Neutrophil (primary cell): ENCODE measurements around the gene NUDT8.
A peak's percentile ranks its signal among the peaks of the same experiment; 100 is the strongest.
"Not testable (repeated sequence)": the region's sequence is repeated elsewhere in the genome, so short reads cannot be mapped to it uniquely, and the experiment has no call there.

Experiments used
- H3K27ac ChIP-seq: fragments of 200-600 bp; sonication (generic); 2 replicates; pipeline ENCODE4 v1.5.1; 2016; ENCODE audit warnings: mild to moderate bottlenecking, moderate library complexity
- H3K27me3 ChIP-seq: fragments of 200-600 bp; sonication (generic); 2 replicates; pipeline ENCODE4 v1.6.0; 2016; ENCODE audit warnings: mild to moderate bottlenecking
- H3K36me3 ChIP-seq: fragments of 200-600 bp; sonication (generic); 2 replicates; pipeline ENCODE4 v1.5.1; 2017
- H3K4me1 ChIP-seq, 2 experiments: fragments of 200-600 bp in 1 of 2; sonication (generic) in 1 of 2; 1 replicate in 1 of 2; 2 replicates in 1 of 2; pipeline versions ENCODE4 v1.5.1 to v1.6.1; 2013 to 2016; ENCODE audit warnings: low read depth in 1 of 2, low read length in 1 of 2, mild to moderate bottlenecking in 1 of 2, moderate library complexity in 1 of 2; ENCODE audit not compliant: control insufficient read depth in 1 of 2, insufficient read depth in 1 of 2
- H3K4me3 ChIP-seq, 2 experiments: fragments of 200-600 bp in 1 of 2; sonication (generic) in 1 of 2; 1 replicate in 1 of 2; 2 replicates in 1 of 2; pipeline ENCODE4 v1.5.1; 2013 to 2016; ENCODE audit warnings: low read depth in 1 of 2, low read length in 1 of 2, mild to moderate bottlenecking in 1 of 2, moderate library complexity in 1 of 2
- H3K9me3 ChIP-seq: fragments of 200-600 bp; sonication (generic); 2 replicates; pipeline ENCODE4 v1.5.1; 2016
- CTCF ChIP-seq: fragments of 200-600 bp; sonication (generic); IDR thresholded peaks from 2 replicates; pipeline ENCODE4 v1.5.1; 2016; ENCODE audit warnings: antibody characterized with exemption

NUDT8 gene

GRCh38 chr11:67607507-67607906 lies 22.2 kb downstream of the NUDT8 start:
- H3K27ac ChIP-seq: peak overlapping the region; percentile 74
- H3K4me3 ChIP-seq: peak overlapping the region; percentile 81 to 93
- no peak for TF ChIP-seq CTCF

GRCh38 chr11:67606492-67607295 lies 23.0 kb downstream of the NUDT8 start, which contains the start of gene NDUFV1:
NDUFV1 (plus strand) TSS chr11:67606936; CDS start chr11:67607005, 69 bp downstream.
- TF ChIP-seq CTCF: peak; percentile 89
- H3K27ac ChIP-seq: peak within 1 kb of the TSS; percentile 74
- peak within 1 kb of the TSS; percentile 81 to 93 for H3K4me3 ChIP-seq
- no peaks in the 10 kb centered on the region for H3K9me3 ChIP-seq
- peaks cover 26% of the 10 kb centered on the region for H3K36me3 ChIP-seq
- peaks cover 17 to 22% of the 10 kb centered on the region in 2 experiments for H3K4me1 ChIP-seq
- no peaks in the 10 kb centered on the region for H3K27me3 ChIP-seq

More at GRCh38 chr11:67607507-67607906, 22.2 kb downstream of the NUDT8 start:
- Histone ChIP-seq H3K9me3 (no peaks in the 10 kb centered on the region), H3K36me3 (peaks cover 34% of the 10 kb centered on the region), H3K4me1 (peaks cover 17 to 22% of the 10 kb centered on the region in 2 experiments), H3K27me3 (no peaks in the 10 kb centered on the region)

- Histone ChIP-seq H3K9me3 (no peaks in the 10 kb centered on the region), H3K36me3 (peaks cover 20% of the 10 kb centered on the region), H3K27me3 (no peaks in the 10 kb centered on the region), H3K4me3 (peak overlapping the region; percentile 81 to 93), H3K4me1 (peaks cover 20 to 24% of the 10 kb centered on the region in 2 experiments), H3K27ac (peak overlapping the region; percentile 74)
- no peak for TF ChIP-seq CTCF
Observed at GRCh38 chr11:67606093-67606491, 23.6 kb downstream of the NUDT8 start.

GRCh38 chr11:67605231-67606011 lies 24.3 kb downstream of the NUDT8 start:
- H3K27me3 ChIP-seq: no peaks in the 10 kb centered on the region
- peak overlapping the region in 1 of 2 experiments; percentile 93 for H3K4me3 ChIP-seq
- no peak overlapping the region for H3K27ac ChIP-seq
- no peak for TF ChIP-seq CTCF
- peaks cover 26 to 30% of the 10 kb centered on the region in 2 experiments for H3K4me1 ChIP-seq
- H3K36me3 ChIP-seq: peaks cover 13% of the 10 kb centered on the region
- H3K9me3 ChIP-seq: no peaks in the 10 kb centered on the region

- no peak for TF ChIP-seq CTCF
- no peaks in the 10 kb centered on the region for H3K9me3 ChIP-seq
- peaks cover 9% of the 10 kb centered on the region for H3K36me3 ChIP-seq
- no peaks in the 10 kb centered on the region for H3K27me3 ChIP-seq
- no peak overlapping the region for H3K27ac ChIP-seq
- H3K4me3 ChIP-seq: no peak overlapping the region
- peaks cover 32 to 36% of the 10 kb centered on the region in 2 experiments for H3K4me1 ChIP-seq
Observed at GRCh38 chr11:67604815-67605214, 24.9 kb downstream of the NUDT8 start.

GRCh38 chr11:67604119-67604518 lies 25.6 kb downstream of the NUDT8 start:
- H3K4me3 ChIP-seq, H3K27ac ChIP-seq, H3K36me3 ChIP-seq, H3K9me3 ChIP-seq, H3K27me3 ChIP-seq: not testable (repeated sequence)
- H3K4me1 ChIP-seq: peaks cover 32 to 43% of the 10 kb centered on the region in 2 experiments
